K562 (cell line): ENCODE results near the gene SLC12A9. TPM values are rescaled to one million over a fixed set of nuclear protein-coding genes. Genes with fewer than 3 reads are reported as not detected.

Source experiments
- ARID3A ChIP-seq: IDR thresholded peaks from 2 replicates; pipeline ENCODE4 v1.6.1; 2012; ENCODE audit warnings: low read depth, low read length, improper control_type of control experiment, borderline replicate concordance
- ASH1L ChIP-seq: fragments of 450-650 bp; IDR thresholded peaks from 2 replicates; pipeline ENCODE4 v1.6.1; 2018; ENCODE audit warnings: borderline replicate concordance, mild to moderate bottlenecking, low read depth; ENCODE audit not compliant: partially characterized antibody
- CHD2 ChIP-seq: IDR thresholded peaks from 2 replicates; pipeline ENCODE4 v1.6.1; 2011; ENCODE audit warnings: low read depth, low read length
- FOXK2 ChIP-seq, 2 experiments: fragments of 450-650 bp; IDR thresholded peaks in 1 of 2; conservative IDR thresholded peaks in 1 of 2; 2 replicates each; pipeline ENCODE4 v1.6.1; 2016; ENCODE audit warnings: low read depth in 2 of 2, mild to moderate bottlenecking in 1 of 2
- MBD2 ChIP-seq: sonication (generic); IDR thresholded peaks from 2 replicates; pipeline ENCODE4 v1.6.1; 2016; ENCODE audit warnings: low read depth, borderline replicate concordance
- MCM3 ChIP-seq: fragments of 450-650 bp; IDR thresholded peaks from 2 replicates; pipeline ENCODE4 v1.6.1; 2016
- MEF2A ChIP-seq: IDR thresholded peaks from 2 replicates; pipeline ENCODE4 v1.6.1; 2011; ENCODE audit warnings: low read depth, mild to moderate bottlenecking, low read length, moderate library complexity; ENCODE audit not compliant: control insufficient read depth
- MTA1 ChIP-seq: fragments of 450-650 bp; IDR thresholded peaks from 2 replicates; pipeline ENCODE4 v1.6.1; 2017; ENCODE audit warnings: borderline replicate concordance
- NFE2L1 ChIP-seq: fragments of 450-650 bp; IDR thresholded peaks from 2 replicates; pipeline ENCODE4 v1.6.1; 2016; ENCODE audit warnings: missing genetic modification characterization, low read depth, mild to moderate bottlenecking, missing compliant biosample characterization, moderate library complexity, borderline replicate concordance
- PML ChIP-seq: IDR thresholded peaks from 2 replicates; pipeline ENCODE4 v1.6.1; 2012; ENCODE audit warnings: low read length, inconsistent platforms
- RBFOX2 ChIP-seq: fragments of 200-400 bp; formaldehyde crosslinking; IDR thresholded peaks from 2 replicates; pipeline ENCODE4 v1.6.1; 2017; ENCODE audit warnings: low read depth, mild to moderate bottlenecking, low read length, moderate library complexity
- SETDB1 ChIP-seq: IDR thresholded peaks from one replicate; pipeline ENCODE4 v1.6.1; 2012; ENCODE audit warnings: low read length, control low read depth, inconsistent platforms
- SMAD2 ChIP-seq: fragments of 150-350 bp; IDR thresholded peaks from 2 replicates; pipeline ENCODE4 v1.6.1; 2014; ENCODE audit warnings: low read depth, mild to moderate bottlenecking, low read length
- TCF3 ChIP-seq: sonication (generic); formaldehyde crosslinking; IDR thresholded peaks from 2 replicates; pipeline ENCODE4 v1.4.0; 2020; ENCODE audit warnings: mild to moderate bottlenecking, missing genetic modification reagents
- TCF7L2 ChIP-seq: fragments of 150-350 bp; IDR thresholded peaks from 2 replicates; pipeline ENCODE4 v1.6.1; 2016; ENCODE audit warnings: low read depth, mild to moderate bottlenecking, low read length, moderate library complexity
- TEAD2 ChIP-seq: fragments of 450-650 bp; IDR thresholded peaks from 2 replicates; pipeline ENCODE4 v1.6.1; 2016; ENCODE audit warnings: missing genetic modification characterization, control low read depth, missing compliant biosample characterization
- TFE3 ChIP-seq: fragments of 450-650 bp; formaldehyde crosslinking; IDR thresholded peaks from 2 replicates; pipeline ENCODE4 v1.4.0; 2020; ENCODE audit warnings: mild to moderate bottlenecking, mixed read lengths
- ZFP91 ChIP-seq: sonication (generic); formaldehyde crosslinking; IDR thresholded peaks from 2 replicates; pipeline ENCODE4 v1.8.0; 2022; ENCODE audit warnings: mild to moderate bottlenecking, missing genetic modification reagents
- ZNF143 ChIP-seq: sonication (generic); formaldehyde crosslinking; IDR thresholded peaks from 2 replicates; pipeline ENCODE4 v1.9.0; 2022; ENCODE audit warnings: mild to moderate bottlenecking, missing genetic modification reagents
- ZNF239 ChIP-seq: fragments of 250-450 bp; sonication (Bioruptor Pico); IDR thresholded peaks from 2 replicates; pipeline ENCODE4 v1.4.0; 2020; ENCODE audit warnings: mild to moderate bottlenecking
- ZNF253 ChIP-seq: fragments of 250-450 bp; sonication (Bioruptor Pico); conservative IDR thresholded peaks from 2 replicates; pipeline ENCODE4 v1.6.1; 2021; ENCODE audit warnings: mild to moderate bottlenecking
- ZNF324 ChIP-seq: fragments of 250-450 bp; sonication (Bioruptor Pico); IDR thresholded peaks from 2 replicates; pipeline ENCODE4 v1.4.0; 2020; ENCODE audit warnings: mild to moderate bottlenecking
- polyA plus RNA-seq, 8 experiments: library from polyadenylated mRNA; depleted of rRNA in 4 of 8; stranded (reverse) in 5 of 8; unstranded in 3 of 8; fragments of >200 nt; fragmentation: Nextera tagmentation in 2 of 8; fragmentation: Illumina TruSeq in 1 of 8; extraction: Ambion mirVana in 2 of 8; extraction: Trizol in 1 of 8; gene quantifications; 2 replicates each; pipeline versions ENCODE4 v1.2.1 to v1.2.3, GENCODE V29; 2011 to 2014; ENCODE audit warnings: inconsistent platforms in 1 of 8, missing spikeins in 1 of 8
- total RNA-seq, 7 experiments: library from RNA; depleted of rRNA in 6 of 7; stranded (reverse); fragments of >200 nt in 6 of 7; fragmentation: Illumina TruSeq in 2 of 7; extraction: Trizol in 2 of 7; gene quantifications; 2 replicates each; pipeline versions ENCODE4 v1.2.1 to v1.2.3, GENCODE V29; 2011 to 2021; ENCODE audit warnings: low replicate concordance in 1 of 7
- TF ChIP-seq, protein P1 (sequence below): sonication (generic); formaldehyde crosslinking; IDR thresholded peaks from 2 replicates; pipeline ENCODE4 v1.8.1; 2023; ENCODE audit warnings: mild to moderate bottlenecking, missing genetic modification reagents, moderate library complexity

Gene SLC12A9
- total and polyA plus RNA-seq, 9 of the 15 experiments (the other 6 are each of a cell fraction or from before 2014, with no cell fraction given) = 0.06 to 20.2 (median 10.7) TPM

DNA sequence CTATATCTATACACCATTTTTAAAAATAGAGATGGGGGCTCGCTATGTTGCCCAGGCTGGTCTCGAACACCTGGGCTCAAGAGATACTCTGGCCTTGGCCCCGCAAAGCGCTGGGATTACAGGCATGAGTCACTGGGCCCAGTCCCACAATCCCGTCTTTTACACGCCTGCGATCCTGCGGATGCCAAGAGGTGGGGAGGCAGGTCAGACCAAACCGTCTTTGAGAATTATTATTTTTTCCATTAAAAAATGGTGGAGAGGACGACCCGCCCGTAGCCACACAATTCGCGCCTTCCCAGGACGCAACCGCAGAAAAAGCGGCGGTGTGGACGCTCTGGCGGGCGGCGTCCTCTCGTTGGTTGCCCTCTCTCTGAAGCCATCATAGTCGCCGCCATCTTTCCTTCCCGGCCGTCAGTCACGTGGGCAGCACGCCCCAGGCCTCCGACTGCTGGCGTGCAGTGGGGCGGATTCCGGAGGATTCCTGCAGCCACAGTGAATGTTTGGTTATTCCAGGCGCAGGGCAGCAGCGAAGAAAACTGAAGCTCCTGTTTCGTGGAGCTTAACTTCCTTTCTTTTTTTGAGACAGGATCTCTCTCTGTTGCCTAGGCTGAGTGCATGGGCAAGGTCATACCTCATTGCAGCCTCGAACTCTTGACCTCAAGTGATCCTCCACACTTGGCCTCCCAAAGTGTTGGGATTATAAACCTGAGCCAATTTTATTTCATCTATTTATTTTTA lies 15.2 kb upstream of the SLC12A9 start (continued):
- TF ChIP-seq TFE3 (CRISPR knock-in tag) = peak; percentile 96
- TF ChIP-seq ZNF253 = no peak
- no peak for TF ChIP-seq MEF2A
- TF ChIP-seq ZNF324 (CRISPR knock-in tag) = no peak
- TF ChIP-seq ARID3A = no peak
- TF ChIP-seq TEAD2 (tag) = no peak
- TF ChIP-seq ZFP91 = no peak
- TF ChIP-seq ZNF239 = no peak
- TF ChIP-seq NFE2L1 (tag) = no peak
- TF ChIP-seq CHD2 = no peak
- no peak for TF ChIP-seq SETDB1
- no peak for TF ChIP-seq ZNF143 (CRISPR knock-in tag)
- TF ChIP-seq TCF7L2 = no peak
- no peak for TF ChIP-seq MCM3
- peak; percentile 21; the same call in 1 of the 2 replicates for TF ChIP-seq TCF3
- TF ChIP-seq, protein P1, sequence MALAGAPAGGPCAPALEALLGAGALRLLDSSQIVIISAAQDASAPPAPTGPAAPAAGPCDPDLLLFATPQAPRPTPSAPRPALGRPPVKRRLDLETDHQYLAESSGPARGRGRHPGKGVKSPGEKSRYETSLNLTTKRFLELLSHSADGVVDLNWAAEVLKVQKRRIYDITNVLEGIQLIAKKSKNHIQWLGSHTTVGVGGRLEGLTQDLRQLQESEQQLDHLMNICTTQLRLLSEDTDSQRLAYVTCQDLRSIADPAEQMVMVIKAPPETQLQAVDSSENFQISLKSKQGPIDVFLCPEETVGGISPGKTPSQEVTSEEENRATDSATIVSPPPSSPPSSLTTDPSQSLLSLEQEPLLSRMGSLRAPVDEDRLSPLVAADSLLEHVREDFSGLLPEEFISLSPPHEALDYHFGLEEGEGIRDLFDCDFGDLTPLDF (CRISPR knock-in tag) = peak; percentile 85
- peak; percentile 69 to 81 for TF ChIP-seq FOXK2 (conservative IDR thresholded peaks at IDR 0.05 in 1 of 2, IDR thresholded peaks at IDR 0.05 in 1 of 2; ENCODE audit: low read depth in 2 of 2)
- peak; percentile 56; the same call in 1 of the 2 replicates for TF ChIP-seq PML
- TF ChIP-seq SMAD2 = no peak
- peak; percentile 50 for TF ChIP-seq ASH1L
- peak; percentile 87 for TF ChIP-seq MBD2
- TF ChIP-seq MTA1 = 0 out of 2 replicates have a peak, but pooled peaks have one; percentile 64
- TF ChIP-seq RBFOX2 = peak; percentile 82
